AG10803 (cell line): ENCODE data around the gene CCDC188.

Experiments used
- DNase-seq: peaks from one replicate; pipeline ENCODE4 v3.0.0; 2010; ENCODE audit warnings: low read depth
- H3K4me3 ChIP-seq: 2 replicates; pipeline ENCODE4 v1.5.1; 2011; ENCODE audit warnings: mild to moderate bottlenecking, low read length, control low read depth
- TF ChIP-seq, protein P1 (sequence below): conservative IDR thresholded peaks from 2 replicates; pipeline ENCODE4 v1.5.1; 2011; ENCODE audit warnings: mild to moderate bottlenecking, low read length, control low read depth, inconsistent platforms

Gene CCDC188

GRCh38 chr22:20179455-20180244 lies 28.8 kb upstream of the CCDC188 start:
- H3K4me3 ChIP-seq, result no peak overlapping the region
- TF ChIP-seq, protein P1, sequence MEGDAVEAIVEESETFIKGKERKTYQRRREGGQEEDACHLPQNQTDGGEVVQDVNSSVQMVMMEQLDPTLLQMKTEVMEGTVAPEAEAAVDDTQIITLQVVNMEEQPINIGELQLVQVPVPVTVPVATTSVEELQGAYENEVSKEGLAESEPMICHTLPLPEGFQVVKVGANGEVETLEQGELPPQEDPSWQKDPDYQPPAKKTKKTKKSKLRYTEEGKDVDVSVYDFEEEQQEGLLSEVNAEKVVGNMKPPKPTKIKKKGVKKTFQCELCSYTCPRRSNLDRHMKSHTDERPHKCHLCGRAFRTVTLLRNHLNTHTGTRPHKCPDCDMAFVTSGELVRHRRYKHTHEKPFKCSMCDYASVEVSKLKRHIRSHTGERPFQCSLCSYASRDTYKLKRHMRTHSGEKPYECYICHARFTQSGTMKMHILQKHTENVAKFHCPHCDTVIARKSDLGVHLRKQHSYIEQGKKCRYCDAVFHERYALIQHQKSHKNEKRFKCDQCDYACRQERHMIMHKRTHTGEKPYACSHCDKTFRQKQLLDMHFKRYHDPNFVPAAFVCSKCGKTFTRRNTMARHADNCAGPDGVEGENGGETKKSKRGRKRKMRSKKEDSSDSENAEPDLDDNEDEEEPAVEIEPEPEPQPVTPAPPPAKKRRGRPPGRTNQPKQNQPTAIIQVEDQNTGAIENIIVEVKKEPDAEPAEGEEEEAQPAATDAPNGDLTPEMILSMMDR, result no peak

GRCh38 chr22:20178915-20179227 lies 28.0 kb upstream of the CCDC188 start:
- DNase-seq, result no peak
- no peak overlapping the region for H3K4me3 ChIP-seq
- TF ChIP-seq, protein P1, result no peak

More at GRCh38 chr22:20179455-20180244, 28.8 kb upstream of the CCDC188 start:
- no peak for DNase-seq

DNA sequence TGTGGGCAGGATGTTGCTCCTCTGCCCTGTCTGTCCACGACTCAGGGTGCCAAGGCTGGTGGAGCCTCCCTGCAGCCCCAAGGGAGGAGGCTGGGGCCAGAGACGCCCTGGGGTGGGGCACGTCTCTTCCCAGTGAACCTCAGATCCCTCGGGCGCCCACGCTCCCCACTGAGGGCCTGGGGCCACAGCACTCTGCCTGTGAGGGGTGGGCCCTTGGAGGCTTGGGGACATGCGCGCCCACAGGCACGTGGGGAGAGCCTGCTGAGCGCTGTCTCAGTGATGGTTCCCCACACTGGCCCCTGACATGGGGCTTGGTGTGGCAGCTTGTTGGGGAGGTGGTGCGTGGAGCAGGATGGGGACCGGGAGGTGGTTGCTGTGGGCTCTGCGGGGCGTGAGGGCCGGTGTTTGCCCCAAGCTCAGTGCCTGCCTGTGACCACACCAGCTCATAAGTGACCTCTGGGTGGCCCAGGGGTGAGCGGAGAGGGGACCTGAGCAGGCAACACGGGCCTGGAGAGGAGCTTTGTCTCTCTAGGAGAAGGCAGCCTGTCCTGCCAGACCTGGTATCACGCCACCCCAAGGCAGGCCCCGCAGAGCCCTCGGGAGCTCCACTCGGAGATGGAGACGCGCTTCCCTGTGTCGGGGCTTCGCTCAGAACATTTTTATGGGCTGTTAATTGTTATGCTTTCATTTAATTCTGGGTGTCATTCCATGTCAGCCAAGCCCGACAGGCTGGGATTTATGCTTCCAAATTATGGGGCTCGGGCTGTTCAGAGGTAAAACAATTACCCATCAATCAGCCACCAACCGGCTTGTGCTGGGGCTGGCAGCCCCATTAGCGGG lies 27.4 kb upstream of the CCDC188 start:
- TF ChIP-seq, protein P1, result no peak
- DNase-seq, result no peak
- no peak overlapping the region for H3K4me3 ChIP-seq

- no peak for DNase-seq
- TF ChIP-seq, protein P1, result no peak
- H3K4me3 ChIP-seq, result no peak overlapping the region
Measured at GRCh38 chr22:20177217-20177911, 26.5 kb upstream of the CCDC188 start.

DNA sequence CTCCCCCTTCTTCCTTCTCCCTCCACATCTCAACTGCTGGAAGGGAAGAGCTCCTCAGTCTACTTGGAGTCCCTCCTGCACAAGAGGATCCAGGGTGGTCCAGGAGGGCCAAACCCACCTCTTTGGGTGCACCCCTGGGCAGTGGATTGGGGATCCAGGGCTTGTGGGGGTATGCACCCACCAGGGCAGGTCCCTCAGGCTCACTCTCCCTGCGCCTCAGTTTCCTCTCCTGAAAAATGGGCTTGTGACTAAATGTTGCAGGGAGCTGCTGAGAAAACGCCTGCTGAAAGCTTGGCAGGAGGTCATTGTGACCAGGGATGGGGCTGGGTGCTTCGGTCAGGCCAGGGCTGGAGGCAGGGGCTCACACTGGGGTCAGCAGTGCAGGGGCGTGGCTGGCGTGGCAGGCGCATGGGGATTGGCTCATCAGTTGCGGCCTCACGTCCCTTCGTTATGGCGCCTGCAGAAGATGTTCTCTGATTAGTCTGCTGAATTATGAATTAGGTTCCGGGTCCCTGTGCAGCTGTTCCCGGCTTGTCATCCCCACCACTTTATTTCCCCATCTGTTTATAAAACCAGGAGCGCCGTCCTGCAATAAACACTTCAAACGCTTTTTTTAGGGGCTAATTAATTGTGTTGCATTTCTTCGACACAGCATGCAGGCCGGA lies 25.7 kb upstream of the CCDC188 start:
- no peak for DNase-seq
- TF ChIP-seq, protein P1, result no peak
- no peak overlapping the region for H3K4me3 ChIP-seq

DNA sequence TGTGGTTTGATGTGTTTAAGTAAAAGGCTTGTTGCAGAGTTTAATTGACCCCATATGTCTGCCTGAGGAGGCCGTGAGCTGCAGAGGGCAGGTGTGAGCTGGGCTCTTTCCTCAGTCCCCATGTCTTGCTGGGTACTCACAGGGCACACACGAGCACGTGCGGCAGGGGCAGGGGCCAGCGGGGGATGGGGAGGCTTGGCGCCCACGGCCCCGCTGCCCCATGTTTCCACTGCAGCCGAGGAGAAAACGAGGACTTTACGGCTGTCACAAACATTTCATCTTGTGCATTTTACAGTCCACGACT lies 24.7 kb upstream of the CCDC188 start:
- TF ChIP-seq, protein P1, result peak; percentile 20
- H3K4me3 ChIP-seq, result no peak overlapping the region
- peak; percentile 43 for DNase-seq
